SK-N-SH (cell line): ENCODE measurements around the gene CDC42EP4. TPM values are rescaled to one million over a fixed set of nuclear protein-coding genes. Genes with fewer than 3 reads are reported as not detected.

Experiments used
- CTCF ChIA-PET: fragments of 300-600, 350-600 bp; formaldehyde crosslinking; extraction: SDS; loops from one replicate; lab custom pipeline; 2021; lab: Yijun Ruan, JAX
- POLR2A ChIA-PET: fragments of 350-600 bp; sonication (Branson Sonifier 250); formaldehyde crosslinking; extraction: SDS; loops from one replicate; lab custom pipeline; 2020; ENCODE audit warnings: antibody characterized with exemption, inconsistent platforms; lab: Yijun Ruan, JAX
- DNase-seq: peaks from one replicate; pipeline ENCODE4 v3.0.0; 2012
- H2AFZ ChIP-seq: fragments of 200-600 bp; sonication (generic); 2 replicates; pipeline ENCODE4 v1.8.1; 2016; ENCODE audit warnings: antibody characterized with exemption, mild to moderate bottlenecking, low read depth
- H3F3A ChIP-seq: fragments of 200-600 bp; sonication (generic); replicated peaks from 2 replicates; pipeline ENCODE3; 2016; ENCODE audit warnings: antibody characterized with exemption, mild to moderate bottlenecking; ENCODE audit not compliant: insufficient read depth
- H3K27ac ChIP-seq, 2 experiments: fragments of 200-500 bp in 1 of 2; fragments of 200-600 bp in 1 of 2; sonication (Bioruptor generic) in 1 of 2; sonication (generic), shearing (Covaris generic) in 1 of 2; 2 replicates each; pipeline versions ENCODE4 v1.5.1 to v1.6.1; 2014 to 2016; ENCODE audit warnings: low read depth in 2 of 2, inconsistent platforms in 1 of 2, low read length in 1 of 2, mild to moderate bottlenecking in 1 of 2, mixed read lengths in 1 of 2
- H3K27me3 ChIP-seq: fragments of 200-600 bp; sonication (generic), shearing (Covaris generic); 2 replicates; pipeline ENCODE4 v1.6.1; 2016; ENCODE audit warnings: mixed run types; ENCODE audit not compliant: insufficient read depth
- H3K36me3 ChIP-seq, 2 experiments: fragments of 200-500 bp in 1 of 2; fragments of 200-600 bp in 1 of 2; sonication (Bioruptor generic) in 1 of 2; sonication (generic) in 1 of 2; replicated peaks in 1 of 2; 2 replicates each; pipeline versions ENCODE3 to v1.5.1; 2014 to 2016; ENCODE audit warnings: low read length in 1 of 2, mild to moderate bottlenecking in 1 of 2; ENCODE audit not compliant: insufficient read depth in 2 of 2, control insufficient read depth in 1 of 2
- H3K4me1 ChIP-seq, 2 experiments: fragments of 200-500 bp in 1 of 2; fragments of 200-600 bp in 1 of 2; sonication (Bioruptor generic) in 1 of 2; sonication (generic), shearing (Covaris generic) in 1 of 2; 2 replicates each; pipeline versions ENCODE4 v1.5.1 to v1.6.1; 2014 to 2016; ENCODE audit warnings: low read depth in 1 of 2, low read length in 1 of 2, mixed run types in 1 of 2; ENCODE audit not compliant: insufficient read depth in 2 of 2, control insufficient read depth in 1 of 2
- H3K4me2 ChIP-seq: fragments of 200-600 bp; sonication (generic), shearing (Covaris generic); 2 replicates; pipeline ENCODE4 v1.6.1; 2017; ENCODE audit warnings: mixed run types
- H3K4me3 ChIP-seq, 2 experiments: fragments of 200-500 bp in 1 of 2; fragments of 200-600 bp in 1 of 2; sonication (Bioruptor generic) in 1 of 2; sonication (generic), shearing (Covaris generic) in 1 of 2; 2 replicates each; pipeline versions ENCODE4 v1.5.1 to v1.8.1; 2014 to 2016; ENCODE audit warnings: low read depth in 2 of 2, inconsistent platforms in 1 of 2, low read length in 1 of 2, mild to moderate bottlenecking in 1 of 2, mixed read lengths in 1 of 2, moderate library complexity in 1 of 2
- H3K79me2 ChIP-seq: fragments of 200-600 bp; sonication (generic); 2 replicates; pipeline ENCODE4 v1.8.1; 2017; ENCODE audit warnings: mild to moderate bottlenecking; ENCODE audit not compliant: insufficient read depth
- H3K9ac ChIP-seq: fragments of 200-600 bp; sonication (generic); 2 replicates; pipeline ENCODE4 v1.6.1; 2017; ENCODE audit warnings: mixed run types
- H3K9me2 ChIP-seq: fragments of 200-600 bp; sonication (generic); 2 replicates; pipeline ENCODE4 v1.6.1; 2017; ENCODE audit warnings: mixed run types
- H3K9me3 ChIP-seq: fragments of 200-600 bp; sonication (generic); 2 replicates; pipeline ENCODE4 v1.6.1; 2017; ENCODE audit warnings: mixed run types, mild to moderate bottlenecking, moderate library complexity
- H4K20me1 ChIP-seq: fragments of 200-600 bp; sonication (generic); 2 replicates; pipeline ENCODE4 v1.6.1; 2017; ENCODE audit warnings: mild to moderate bottlenecking, mixed run types; ENCODE audit not compliant: insufficient read depth
- CHD2 ChIP-seq: fragments of 150-350 bp; IDR thresholded peaks from 2 replicates; pipeline ENCODE4 v1.6.1; 2018; ENCODE audit warnings: low read length; ENCODE audit not compliant: partially characterized antibody
- EP300 ChIP-seq, 2 experiments: IDR thresholded peaks; 2 replicates each; pipeline versions ENCODE4 v1.4.0 to v1.6.1; 2012; ENCODE audit warnings: borderline replicate concordance in 1 of 2, low read depth in 1 of 2, low read length in 1 of 2
- FOXJ3 ChIP-seq: sonication (generic); formaldehyde crosslinking; IDR thresholded peaks from 2 replicates; pipeline ENCODE4 v1.5.1; 2020; ENCODE audit warnings: mild to moderate bottlenecking, missing genetic modification reagents
- GABPA ChIP-seq: IDR thresholded peaks from 2 replicates; pipeline ENCODE4 v1.4.0; 2012; ENCODE audit warnings: low read depth, mild to moderate bottlenecking
- JUND ChIP-seq: IDR thresholded peaks from 2 replicates; pipeline ENCODE4 v1.4.0; 2012
- MXI1 ChIP-seq: IDR thresholded peaks from 2 replicates; pipeline ENCODE4 v1.6.1; 2012; ENCODE audit warnings: mild to moderate bottlenecking, low read depth, low read length, improper control_type of control experiment
- NFIC ChIP-seq: IDR thresholded peaks from 2 replicates; pipeline ENCODE4 v1.4.0; 2012; ENCODE audit warnings: borderline replicate concordance
- RFX5 ChIP-seq: IDR thresholded peaks from 2 replicates; pipeline ENCODE4 v1.6.1; 2012; ENCODE audit warnings: mild to moderate bottlenecking, improper control_type of control experiment, low read length
- SIN3A ChIP-seq: IDR thresholded peaks from 2 replicates; pipeline ENCODE4 v1.6.1; 2012; ENCODE audit warnings: low read depth, mild to moderate bottlenecking, low read length, moderate library complexity, borderline replicate concordance
- SMC3 ChIP-seq: IDR thresholded peaks from 2 replicates; pipeline ENCODE4 v1.6.1; 2012; ENCODE audit warnings: low read depth, low read length, improper control_type of control experiment
- TEAD4 ChIP-seq: IDR thresholded peaks from 2 replicates; pipeline ENCODE4 v1.4.0; 2012; ENCODE audit warnings: mild to moderate bottlenecking, borderline replicate concordance; ENCODE audit not compliant: insufficient read depth
- WGBS: methylation state at CpG from one replicate; pipeline ENCODE4 v1.1.6; 2017; ENCODE audit warnings: low lambda C conversion rate; 5-methylcytosine and 5-hydroxymethylcytosine counted together
- polyA plus RNA-seq, 3 experiments: library from polyadenylated mRNA; depleted of rRNA; stranded (reverse); fragments of >200 nt; gene quantifications; 2 replicates each; pipeline ENCODE4 v1.2.3, GENCODE V29; 2012
- TF ChIP-seq, protein P1 (sequence below): IDR thresholded peaks from 2 replicates; pipeline ENCODE4 v1.4.0; 2012; ENCODE audit warnings: low read depth
- TF ChIP-seq, protein P2 (sequence below): fragments of 150-350 bp; IDR thresholded peaks from 2 replicates; pipeline ENCODE4 v1.6.1; 2016; ENCODE audit warnings: mild to moderate bottlenecking, low read depth, low read length
- TF ChIP-seq, protein P3 (sequence below): fragments of 150-350 bp; IDR thresholded peaks from 2 replicates; pipeline ENCODE4 v1.6.1; 2017; ENCODE audit warnings: antibody characterized with exemption, low read length, low read depth, borderline replicate concordance
- TF ChIP-seq, protein P4 (sequence below): fragments of 200-600 bp; sonication (generic); IDR thresholded peaks from 2 replicates; pipeline ENCODE4 v1.6.1; 2017; ENCODE audit warnings: antibody characterized with exemption, mild to moderate bottlenecking, moderate library complexity

The CDC42EP4 gene
- polyA plus RNA-seq, 1 of the 3 experiments (the other 2 are of a cell fraction), result 28.3 TPM

DNA sequence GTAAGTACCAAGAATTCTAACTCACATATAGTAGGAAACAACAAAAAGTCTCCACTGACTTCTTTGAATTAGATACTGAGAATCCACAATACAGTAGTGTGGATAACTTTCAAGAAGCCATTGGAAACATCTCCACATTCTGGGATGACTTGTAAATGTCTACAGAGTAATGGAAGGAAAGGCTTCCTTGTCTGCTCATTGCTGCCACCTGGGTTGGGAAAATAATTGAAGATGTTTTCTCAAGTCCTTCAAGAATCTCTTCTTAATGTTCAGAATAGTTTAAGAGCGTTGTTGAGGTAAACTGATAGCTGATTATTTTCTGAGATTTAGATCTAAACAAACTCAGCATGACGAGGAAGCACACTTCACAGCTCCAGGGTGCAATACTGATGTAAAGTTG, 64.1 kb downstream of the CDC42EP4 start:
- CTCF ChIA-PET, result interaction anchor here (0.9 to 22.4 kb wide), 6 partner anchors 7 to 691 kb away, joined by 3 to 691 read pairs (median 16); no protein-coding TSS in a partner anchor
- Histone ChIP-seq H3K36me3 (peaks cover 33 to 49% of the 10 kb centered on the region in 2 experiments), H3K79me2 (no peaks in the 10 kb centered on the region), H3K27me3 (no peaks in the 10 kb centered on the region), H3K9me2 (no peaks in the 10 kb centered on the region), H3K9ac (no peak overlapping the region), H3F3A (no peaks in the 10 kb centered on the region), H3K9me3 (no peaks in the 10 kb centered on the region), H3K27ac (no peak overlapping the region), H4K20me1 (no peaks in the 10 kb centered on the region), H2AFZ (no peak overlapping the region), H3K4me1 (no peaks in the 10 kb centered on the region), H3K4me3 (no peak overlapping the region), H3K4me2 (no peak overlapping the region)
- 90% methylated on average over 2 of the region's 2 CpGs for WGBS
- POLR2A ChIA-PET, result no interaction called here
- no peak for DNase-seq
- TF ChIP-seq NFIC (no peak), SMC3 (peak; percentile 26; the same call in 1 of the 2 replicates), GABPA (no peak), RFX5 (no peak), FOXJ3 (CRISPR knock-in tag) (no peak), CHD2 (no peak), SIN3A (no peak), MXI1 (no peak)
- TF ChIP-seq, protein P1, sequence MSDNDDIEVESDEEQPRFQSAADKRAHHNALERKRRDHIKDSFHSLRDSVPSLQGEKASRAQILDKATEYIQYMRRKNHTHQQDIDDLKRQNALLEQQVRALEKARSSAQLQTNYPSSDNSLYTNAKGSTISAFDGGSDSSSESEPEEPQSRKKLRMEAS, result no peak
- TF ChIP-seq, protein P2, sequence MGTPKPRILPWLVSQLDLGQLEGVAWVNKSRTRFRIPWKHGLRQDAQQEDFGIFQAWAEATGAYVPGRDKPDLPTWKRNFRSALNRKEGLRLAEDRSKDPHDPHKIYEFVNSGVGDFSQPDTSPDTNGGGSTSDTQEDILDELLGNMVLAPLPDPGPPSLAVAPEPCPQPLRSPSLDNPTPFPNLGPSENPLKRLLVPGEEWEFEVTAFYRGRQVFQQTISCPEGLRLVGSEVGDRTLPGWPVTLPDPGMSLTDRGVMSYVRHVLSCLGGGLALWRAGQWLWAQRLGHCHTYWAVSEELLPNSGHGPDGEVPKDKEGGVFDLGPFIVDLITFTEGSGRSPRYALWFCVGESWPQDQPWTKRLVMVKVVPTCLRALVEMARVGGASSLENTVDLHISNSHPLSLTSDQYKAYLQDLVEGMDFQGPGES, result no peak
- TF ChIP-seq, protein P3, sequence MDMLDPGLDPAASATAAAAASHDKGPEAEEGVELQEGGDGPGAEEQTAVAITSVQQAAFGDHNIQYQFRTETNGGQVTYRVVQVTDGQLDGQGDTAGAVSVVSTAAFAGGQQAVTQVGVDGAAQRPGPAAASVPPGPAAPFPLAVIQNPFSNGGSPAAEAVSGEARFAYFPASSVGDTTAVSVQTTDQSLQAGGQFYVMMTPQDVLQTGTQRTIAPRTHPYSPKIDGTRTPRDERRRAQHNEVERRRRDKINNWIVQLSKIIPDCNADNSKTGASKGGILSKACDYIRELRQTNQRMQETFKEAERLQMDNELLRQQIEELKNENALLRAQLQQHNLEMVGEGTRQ, result no peak
- TF ChIP-seq, protein P4, sequence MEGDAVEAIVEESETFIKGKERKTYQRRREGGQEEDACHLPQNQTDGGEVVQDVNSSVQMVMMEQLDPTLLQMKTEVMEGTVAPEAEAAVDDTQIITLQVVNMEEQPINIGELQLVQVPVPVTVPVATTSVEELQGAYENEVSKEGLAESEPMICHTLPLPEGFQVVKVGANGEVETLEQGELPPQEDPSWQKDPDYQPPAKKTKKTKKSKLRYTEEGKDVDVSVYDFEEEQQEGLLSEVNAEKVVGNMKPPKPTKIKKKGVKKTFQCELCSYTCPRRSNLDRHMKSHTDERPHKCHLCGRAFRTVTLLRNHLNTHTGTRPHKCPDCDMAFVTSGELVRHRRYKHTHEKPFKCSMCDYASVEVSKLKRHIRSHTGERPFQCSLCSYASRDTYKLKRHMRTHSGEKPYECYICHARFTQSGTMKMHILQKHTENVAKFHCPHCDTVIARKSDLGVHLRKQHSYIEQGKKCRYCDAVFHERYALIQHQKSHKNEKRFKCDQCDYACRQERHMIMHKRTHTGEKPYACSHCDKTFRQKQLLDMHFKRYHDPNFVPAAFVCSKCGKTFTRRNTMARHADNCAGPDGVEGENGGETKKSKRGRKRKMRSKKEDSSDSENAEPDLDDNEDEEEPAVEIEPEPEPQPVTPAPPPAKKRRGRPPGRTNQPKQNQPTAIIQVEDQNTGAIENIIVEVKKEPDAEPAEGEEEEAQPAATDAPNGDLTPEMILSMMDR, result peak; percentile 41
- TF ChIP-seq, all 33 proteins: peak for 2

DNA sequence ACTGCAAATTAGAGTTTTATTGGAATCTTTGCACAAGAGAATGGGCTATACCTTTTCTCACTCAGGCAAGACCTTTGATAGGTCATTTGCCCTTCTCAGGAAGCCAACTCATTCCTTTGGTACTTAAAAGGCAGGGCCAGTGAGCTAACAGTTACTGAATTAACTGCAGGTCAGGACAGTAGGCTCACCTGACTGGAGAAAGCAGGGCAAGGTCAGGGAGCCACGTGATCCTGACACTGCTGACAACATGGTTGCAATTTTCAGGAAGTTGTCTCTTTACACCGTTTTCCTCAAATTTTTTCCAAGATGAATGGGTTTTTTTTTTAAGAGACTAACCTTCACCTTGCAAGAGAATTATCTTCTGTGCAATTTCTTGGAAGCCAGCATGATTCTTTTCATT, 71.2 kb downstream of the CDC42EP4 start:
- H3K36me3 ChIP-seq, result peaks cover 58 to 61% of the 10 kb centered on the region in 2 experiments
- CTCF ChIA-PET, result interaction anchor here (1.3 to 2.6 kb wide), 6 partner anchors 8 to 515 kb away, joined by 3 to 14 read pairs (median 4); no protein-coding TSS in a partner anchor
- no peaks in the 10 kb centered on the region for H3K9me2 ChIP-seq

More for the DNA sequence above, 71.2 kb downstream of the CDC42EP4 start:
- Histone ChIP-seq H3K4me3 (no peak overlapping the region), H3K9ac (no peak overlapping the region), H2AFZ (no peak overlapping the region), H3K9me3 (no peaks in the 10 kb centered on the region), H3K27me3 (no peaks in the 10 kb centered on the region), H3F3A (no peaks in the 10 kb centered on the region), H3K4me1 (peaks cover 0 to 3% of the 10 kb centered on the region in 2 experiments; a peak in 1 of 4 replicates), H3K79me2 (peaks cover 37% of the 10 kb centered on the region), H3K27ac (no peak overlapping the region), H4K20me1 (no peaks in the 10 kb centered on the region; the same call in 1 of the 2 replicates), H3K4me2 (no peak overlapping the region)
- WGBS, result 88% methylated on average over 2 of the region's 2 CpGs
- POLR2A ChIA-PET, result no interaction called here
- TF ChIP-seq TEAD4, result no peak
- no peak for TF ChIP-seq JUND
- TF ChIP-seq EP300 (IDR thresholded peaks at IDR 0.05; ENCODE audit: borderline replicate concordance in 1 of 2, low read depth in 1 of 2, low read length in 1 of 2), result no peak
- TF ChIP-seq, protein P1, result no peak
- no peak for TF ChIP-seq SIN3A
- no peak for DNase-seq
